ACC112 (cell line): ENCODE measurements around the gene CDH15.

Source experiments
- H2AFZ ChIP-seq: fragments of 200-600 bp; sonication (generic); one replicate; pipeline ENCODE4 v1.6.0; 2017; ENCODE audit warnings: antibody characterized with exemption, low read length; ENCODE audit not compliant: unreplicated experiment
- H3K27ac ChIP-seq: fragments of 200-600 bp; sonication (generic); 2 replicates; pipeline ENCODE4 v1.5.1; 2014; ENCODE audit warnings: low read depth, mild to moderate bottlenecking, antibody characterized with exemption, low read length, moderate library complexity
- H3K27me3 ChIP-seq: fragments of 200-600 bp; sonication (generic); 2 replicates; pipeline ENCODE4 v1.6.1; 2014; ENCODE audit warnings: mild to moderate bottlenecking, antibody characterized with exemption, low read length, moderate library complexity, mixed read lengths; ENCODE audit not compliant: insufficient read depth
- H3K36me3 ChIP-seq: fragments of 200-600 bp; sonication (generic); 2 replicates; pipeline ENCODE4 v1.6.1; 2016; ENCODE audit warnings: mild to moderate bottlenecking, antibody characterized with exemption, low read length, moderate library complexity, mixed read lengths; ENCODE audit not compliant: insufficient read depth
- H3K4me1 ChIP-seq: fragments of 200-600 bp; sonication (generic); one replicate; pipeline ENCODE4 v1.6.1; 2016; ENCODE audit warnings: low read length, mixed read lengths; ENCODE audit not compliant: insufficient read depth, unreplicated experiment, control insufficient read depth
- H3K4me3 ChIP-seq: fragments of 200-600 bp; sonication (generic); 2 replicates; pipeline ENCODE4 v1.5.1; 2014; ENCODE audit warnings: mild to moderate bottlenecking, low read depth, low read length
- H3K79me2 ChIP-seq: fragments of 200-600 bp; sonication (generic); one replicate; pipeline ENCODE4 v1.6.0; 2016; ENCODE audit warnings: low read length; ENCODE audit not compliant: control insufficient read depth, unreplicated experiment, insufficient read depth

The CDH15 gene

GRCh38 chr16:89150090-89150835 lies 21.3 kb upstream of the CDH15 start:
- Histone ChIP-seq H3K4me1 (peaks cover 9% of the 10 kb centered on the region), H2AFZ (no peak overlapping the region), H3K36me3 (peaks cover 21% of the 10 kb centered on the region; the same call in 1 of the 2 replicates), H3K4me3 (no peak overlapping the region), H3K79me2 (no peaks in the 10 kb centered on the region), H3K27me3 (no peaks in the 10 kb centered on the region), H3K27ac (no peak overlapping the region)

GRCh38 chr16:89150981-89151380 lies 20.6 kb upstream of the CDH15 start:
- Histone ChIP-seq H3K79me2 (no peaks in the 10 kb centered on the region), H2AFZ (no peak overlapping the region), H3K27ac (no peak overlapping the region), H3K36me3 (peaks cover 21% of the 10 kb centered on the region; the same call in 1 of the 2 replicates), H3K27me3 (no peaks in the 10 kb centered on the region), H3K4me1 (peaks cover 16% of the 10 kb centered on the region), H3K4me3 (no peak overlapping the region)

GRCh38 chr16:89152831-89153700 lies 18.5 kb upstream of the CDH15 start:
- Histone ChIP-seq H3K27me3 (no peaks in the 10 kb centered on the region), H3K4me3 (no peak overlapping the region), H2AFZ (no peak overlapping the region), H3K36me3 (peaks cover 21% of the 10 kb centered on the region; the same call in 1 of the 2 replicates), H3K27ac (no peak overlapping the region), H3K79me2 (no peaks in the 10 kb centered on the region), H3K4me1 (peaks cover 22% of the 10 kb centered on the region)

GRCh38 chr16:89153848-89154271 lies 17.7 kb upstream of the CDH15 start:
- Histone ChIP-seq H3K27ac (no peak overlapping the region), H3K4me1 (peaks cover 22% of the 10 kb centered on the region), H3K4me3 (no peak overlapping the region), H3K79me2 (no peaks in the 10 kb centered on the region), H3K36me3 (peaks cover 15% of the 10 kb centered on the region; the same call in 1 of the 2 replicates), H2AFZ (no peak overlapping the region), H3K27me3 (no peaks in the 10 kb centered on the region)

GRCh38 chr16:89154390-89155183 lies 17.0 kb upstream of the CDH15 start:
- no peak overlapping the region for H3K4me3 ChIP-seq

GRCh38 chr16:89155184-89155679 lies 16.3 kb upstream of the CDH15 start:
- Histone ChIP-seq H3K4me3 (0 out of 2 replicates have a peak overlapping the region, but pooled peaks have one; percentile 4), H3K4me1 (peaks cover 22% of the 10 kb centered on the region), H3K36me3 (peaks cover 6% of the 10 kb centered on the region; the same call in 1 of the 2 replicates), H3K27me3 (no peaks in the 10 kb centered on the region), H3K27ac (peak overlapping the region; percentile 56; the same call in 1 of the 2 replicates), H2AFZ (no peak overlapping the region), H3K79me2 (no peaks in the 10 kb centered on the region)

More at GRCh38 chr16:89154390-89155183, 17.0 kb upstream of the CDH15 start:
- Histone ChIP-seq H3K4me1 (peaks cover 22% of the 10 kb centered on the region), H3K79me2 (no peaks in the 10 kb centered on the region), H3K36me3 (peaks cover 10% of the 10 kb centered on the region; the same call in 1 of the 2 replicates), H2AFZ (no peak overlapping the region), H3K27me3 (no peaks in the 10 kb centered on the region), H3K27ac (no peak overlapping the region)

GRCh38 chr16:89155851-89156739 lies 15.5 kb upstream of the CDH15 start:
- Histone ChIP-seq H3K27ac (peak overlapping the region; percentile 56; the same call in 1 of the 2 replicates), H3K27me3 (no peaks in the 10 kb centered on the region), H3K4me1 (peaks cover 22% of the 10 kb centered on the region), H3K36me3 (peaks cover under 1% of the 10 kb centered on the region; the same call in 1 of the 2 replicates), H2AFZ (no peak overlapping the region), H3K79me2 (no peaks in the 10 kb centered on the region), H3K4me3 (no peak overlapping the region)

- Histone ChIP-seq H3K4me1 (peaks cover 22% of the 10 kb centered on the region), H3K27me3 (no peaks in the 10 kb centered on the region), H3K79me2 (no peaks in the 10 kb centered on the region)
Observed at GRCh38 chr16:89156740-89157645, 14.6 kb upstream of the CDH15 start.

GRCh38 chr16:89157778-89158177 lies 13.8 kb upstream of the CDH15 start:
- Histone ChIP-seq H3K27me3 (no peaks in the 10 kb centered on the region), H2AFZ (no peak overlapping the region), H3K36me3 (no peaks in the 10 kb centered on the region), H3K27ac (no peak overlapping the region), H3K4me1 (peaks cover 22% of the 10 kb centered on the region), H3K4me3 (no peak overlapping the region), H3K79me2 (no peaks in the 10 kb centered on the region)

More at GRCh38 chr16:89156740-89157645, 14.6 kb upstream of the CDH15 start:
- H3K36me3 ChIP-seq = no peaks in the 10 kb centered on the region
- no peak overlapping the region for H3K27ac ChIP-seq
- H3K4me3 ChIP-seq = no peak overlapping the region
- H2AFZ ChIP-seq = no peak overlapping the region
